ENCODE measurements around the gene MAPKAPK3.

DNA sequence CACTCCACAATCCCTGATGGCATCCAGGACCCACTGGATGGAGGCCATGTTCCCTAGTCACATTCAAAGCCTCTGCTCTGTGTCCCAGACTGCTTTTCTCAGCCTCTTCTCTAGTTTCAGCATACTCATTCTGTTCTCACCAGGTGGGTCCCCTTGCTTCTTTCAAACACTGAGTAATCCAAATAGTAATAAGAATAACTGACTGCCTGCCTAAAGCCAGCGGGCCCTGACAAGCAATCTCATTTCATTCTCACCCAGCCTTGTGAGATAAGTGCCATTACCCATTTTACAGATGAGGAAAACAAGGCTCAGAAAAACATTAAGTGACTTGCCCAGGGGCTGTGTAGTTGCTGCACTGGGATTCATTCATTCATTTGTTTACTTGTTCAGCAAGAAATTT, 25.4 kb downstream of the MAPKAPK3 start:
- TF ChIP-seq, protein P1, sequence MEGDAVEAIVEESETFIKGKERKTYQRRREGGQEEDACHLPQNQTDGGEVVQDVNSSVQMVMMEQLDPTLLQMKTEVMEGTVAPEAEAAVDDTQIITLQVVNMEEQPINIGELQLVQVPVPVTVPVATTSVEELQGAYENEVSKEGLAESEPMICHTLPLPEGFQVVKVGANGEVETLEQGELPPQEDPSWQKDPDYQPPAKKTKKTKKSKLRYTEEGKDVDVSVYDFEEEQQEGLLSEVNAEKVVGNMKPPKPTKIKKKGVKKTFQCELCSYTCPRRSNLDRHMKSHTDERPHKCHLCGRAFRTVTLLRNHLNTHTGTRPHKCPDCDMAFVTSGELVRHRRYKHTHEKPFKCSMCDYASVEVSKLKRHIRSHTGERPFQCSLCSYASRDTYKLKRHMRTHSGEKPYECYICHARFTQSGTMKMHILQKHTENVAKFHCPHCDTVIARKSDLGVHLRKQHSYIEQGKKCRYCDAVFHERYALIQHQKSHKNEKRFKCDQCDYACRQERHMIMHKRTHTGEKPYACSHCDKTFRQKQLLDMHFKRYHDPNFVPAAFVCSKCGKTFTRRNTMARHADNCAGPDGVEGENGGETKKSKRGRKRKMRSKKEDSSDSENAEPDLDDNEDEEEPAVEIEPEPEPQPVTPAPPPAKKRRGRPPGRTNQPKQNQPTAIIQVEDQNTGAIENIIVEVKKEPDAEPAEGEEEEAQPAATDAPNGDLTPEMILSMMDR (IDR thresholded peaks at IDR 0.05 in 4 of 5, conservative IDR thresholded peaks at IDR 0.05 in 1 of 5) = no peak
- no peak for TF ChIP-seq POLR2A (IDR thresholded peaks at IDR 0.05)
